Measurements from ENCODE around the gene RTP5.
"Not testable (repeated sequence)": the region's sequence is repeated elsewhere in the genome, so short reads cannot be mapped to it uniquely, and the experiment has no call there.

Gene RTP5

DNA sequence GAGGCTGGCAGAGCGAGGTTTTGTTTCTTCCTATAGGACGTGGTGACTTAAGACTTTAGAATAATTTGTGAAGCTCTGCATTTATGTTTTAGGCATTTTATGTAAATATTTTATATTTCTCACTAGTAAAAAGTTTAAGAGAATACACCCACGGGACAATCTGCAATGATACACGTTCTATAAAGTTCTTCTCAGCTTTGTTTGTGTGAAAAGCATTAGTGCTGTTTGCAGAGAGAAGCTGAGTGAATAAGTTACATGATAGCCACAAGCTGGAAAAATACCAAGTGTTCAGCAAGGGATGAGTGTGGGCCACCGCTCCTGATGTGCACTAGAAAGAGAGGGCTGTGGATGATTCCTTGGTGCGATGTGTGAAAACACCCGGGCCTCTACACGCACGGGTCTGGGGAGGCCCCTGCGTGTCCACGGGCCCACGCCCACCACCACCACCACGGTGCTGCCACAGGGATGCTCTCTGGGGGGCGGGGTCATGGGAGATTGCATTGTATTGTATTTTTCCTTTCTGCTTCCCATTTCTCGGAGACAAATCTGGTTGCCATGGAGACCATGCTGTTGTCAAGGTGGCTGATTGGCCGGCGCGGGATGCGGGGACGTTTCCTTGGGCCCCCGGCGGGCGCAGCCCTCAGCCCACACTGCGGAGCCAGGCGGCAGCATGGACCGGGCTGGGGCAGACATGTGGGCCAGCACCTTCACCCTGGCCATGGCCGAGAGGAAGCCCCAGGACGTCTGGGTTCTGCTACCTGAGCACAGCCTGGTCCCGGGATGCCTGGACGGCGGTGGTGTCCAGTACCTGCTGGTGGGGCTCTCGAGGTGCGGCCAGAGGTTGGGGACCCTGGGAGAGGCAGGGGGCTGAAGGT is at the start of gene RTP5:
Gene RTP5 (plus strand): TSS at position 643 of the 875 bp plus-strand sequence. CDS start 28 bp downstream, at position 671.
- no peak for DNase-seq

DNA sequence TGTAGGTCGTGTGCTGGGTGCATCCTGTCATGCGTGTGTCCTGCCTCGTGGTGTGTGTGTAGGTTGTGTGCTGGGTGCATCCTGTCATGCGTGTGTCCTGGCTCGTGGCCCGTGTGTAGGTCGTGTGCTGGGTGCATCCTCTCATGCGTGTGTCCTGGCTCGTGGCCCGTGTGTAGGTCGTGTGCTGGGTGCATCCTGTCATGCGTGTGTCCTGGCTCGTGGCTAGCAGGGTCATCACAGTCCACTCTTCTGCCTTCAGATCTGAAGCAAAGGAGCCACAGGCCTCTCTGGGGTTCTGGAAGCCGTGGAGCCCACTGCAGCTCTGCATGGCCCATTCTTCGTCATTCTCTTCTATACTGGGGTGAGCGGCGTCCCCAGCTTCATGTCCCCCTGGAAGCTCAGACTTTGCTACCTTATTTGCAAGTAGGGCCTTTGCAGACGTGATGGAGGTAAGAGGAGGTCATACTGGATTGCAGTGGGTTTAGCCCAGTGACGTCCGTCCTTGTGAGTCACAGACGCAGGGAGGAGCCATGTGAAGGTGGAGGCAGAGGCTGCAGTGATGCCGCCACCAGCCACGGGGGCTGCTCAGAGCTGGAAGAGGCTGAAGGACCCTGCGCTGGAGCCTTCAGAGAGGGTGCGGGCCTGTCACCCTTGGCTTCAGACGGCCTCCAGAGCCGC is 49.4 kb upstream of the RTP5 start:
- DNase-seq, result not testable (repeated sequence)

DNA sequence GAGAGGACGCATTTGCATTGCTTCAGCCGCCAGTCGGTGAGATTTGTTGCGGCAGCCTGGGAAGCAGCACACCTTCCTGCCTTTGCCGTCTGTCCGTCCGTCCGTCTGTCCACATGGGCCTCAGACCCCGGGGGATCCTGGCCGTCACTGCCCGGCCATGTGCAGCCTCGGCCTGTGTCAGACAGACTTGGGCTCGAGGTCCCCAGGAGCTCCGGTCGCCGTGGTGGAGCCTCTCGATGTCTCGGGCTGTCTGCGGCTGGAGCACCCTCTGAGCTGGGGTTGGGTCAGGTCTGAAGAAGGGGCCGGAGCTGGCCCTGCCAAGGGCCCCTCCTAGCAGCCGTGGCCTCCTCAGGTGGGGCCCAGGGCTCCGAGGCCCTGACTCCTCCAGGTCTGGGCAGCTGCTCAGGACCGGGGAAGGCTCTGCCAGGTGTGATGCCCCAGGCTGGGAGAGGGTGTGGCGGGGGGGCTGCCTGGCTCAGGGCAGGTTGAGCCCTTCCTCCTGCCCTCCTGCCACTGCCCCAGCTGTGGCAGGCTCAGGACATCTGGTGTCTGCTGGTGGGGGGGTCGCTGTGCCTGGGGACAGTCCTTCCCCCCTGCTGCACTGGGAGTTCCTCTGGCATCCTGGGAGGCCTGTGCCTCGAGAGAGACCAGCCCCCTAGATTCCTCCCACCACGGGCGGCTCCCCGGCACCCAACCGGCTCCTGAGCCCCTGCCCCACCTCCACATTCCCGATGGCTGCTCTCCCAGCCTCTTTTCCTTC is 48.7 kb upstream of the RTP5 start:
- DNase-seq, result no peak

DNA sequence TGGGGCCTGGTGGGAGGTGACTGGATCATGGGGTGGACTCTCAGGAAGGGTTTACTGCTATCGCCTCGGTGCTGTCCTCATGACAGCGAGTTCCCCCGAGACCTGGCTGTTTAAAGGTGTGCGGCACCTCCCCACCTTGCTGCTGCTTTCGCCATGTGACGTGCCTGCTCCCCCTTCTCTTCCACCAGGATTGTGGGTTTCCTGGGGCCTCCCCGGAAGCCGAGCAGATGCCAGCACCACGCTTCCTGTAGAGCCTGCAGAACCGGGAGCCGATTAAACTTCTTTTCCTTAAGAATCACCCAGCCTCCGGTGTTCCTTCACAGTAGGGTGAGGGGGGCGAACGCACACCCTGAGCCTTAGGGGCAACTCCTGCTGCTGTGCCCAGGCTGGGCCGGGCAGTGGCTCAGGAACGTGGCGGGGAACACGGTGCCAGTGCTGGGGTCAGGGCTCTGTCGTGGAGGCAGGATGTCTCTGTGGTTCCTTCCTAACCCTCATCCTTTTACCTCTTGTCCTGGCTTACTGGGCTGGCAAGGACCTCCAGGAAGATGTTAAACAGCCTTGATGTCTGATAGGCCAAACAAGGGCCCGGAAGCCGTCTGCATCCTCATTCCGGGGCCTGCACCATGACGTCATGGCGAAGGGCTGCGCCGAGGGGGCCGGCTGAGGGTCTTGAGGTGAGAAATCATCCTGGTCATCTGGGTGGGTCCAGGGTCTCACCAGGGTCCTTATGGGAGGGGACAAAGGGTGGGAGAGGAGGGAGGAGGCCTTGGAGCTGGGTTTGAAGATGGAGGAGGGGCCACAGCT is 47.9 kb upstream of the RTP5 start:
- DNase-seq, result no peak

DNA sequence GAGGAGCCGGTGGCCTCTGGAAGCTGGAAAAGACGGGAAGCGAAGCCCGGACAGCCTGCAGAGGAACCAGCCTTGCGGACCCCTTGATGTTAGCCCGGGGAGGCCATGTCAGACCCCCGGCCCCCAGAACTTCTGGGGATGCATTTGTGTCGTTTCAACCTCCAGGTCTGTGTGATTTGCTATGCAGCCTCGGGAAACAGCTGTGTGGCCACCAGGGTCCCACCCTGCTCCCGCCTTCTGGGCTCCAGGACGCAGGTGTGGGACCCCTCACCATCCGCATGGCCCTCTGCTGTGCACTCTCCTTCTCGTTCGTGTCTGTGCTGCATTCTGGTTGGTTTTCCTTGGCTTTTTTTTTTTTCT is 47.3 kb upstream of the RTP5 start:
- DNase-seq, result no peak

DNA sequence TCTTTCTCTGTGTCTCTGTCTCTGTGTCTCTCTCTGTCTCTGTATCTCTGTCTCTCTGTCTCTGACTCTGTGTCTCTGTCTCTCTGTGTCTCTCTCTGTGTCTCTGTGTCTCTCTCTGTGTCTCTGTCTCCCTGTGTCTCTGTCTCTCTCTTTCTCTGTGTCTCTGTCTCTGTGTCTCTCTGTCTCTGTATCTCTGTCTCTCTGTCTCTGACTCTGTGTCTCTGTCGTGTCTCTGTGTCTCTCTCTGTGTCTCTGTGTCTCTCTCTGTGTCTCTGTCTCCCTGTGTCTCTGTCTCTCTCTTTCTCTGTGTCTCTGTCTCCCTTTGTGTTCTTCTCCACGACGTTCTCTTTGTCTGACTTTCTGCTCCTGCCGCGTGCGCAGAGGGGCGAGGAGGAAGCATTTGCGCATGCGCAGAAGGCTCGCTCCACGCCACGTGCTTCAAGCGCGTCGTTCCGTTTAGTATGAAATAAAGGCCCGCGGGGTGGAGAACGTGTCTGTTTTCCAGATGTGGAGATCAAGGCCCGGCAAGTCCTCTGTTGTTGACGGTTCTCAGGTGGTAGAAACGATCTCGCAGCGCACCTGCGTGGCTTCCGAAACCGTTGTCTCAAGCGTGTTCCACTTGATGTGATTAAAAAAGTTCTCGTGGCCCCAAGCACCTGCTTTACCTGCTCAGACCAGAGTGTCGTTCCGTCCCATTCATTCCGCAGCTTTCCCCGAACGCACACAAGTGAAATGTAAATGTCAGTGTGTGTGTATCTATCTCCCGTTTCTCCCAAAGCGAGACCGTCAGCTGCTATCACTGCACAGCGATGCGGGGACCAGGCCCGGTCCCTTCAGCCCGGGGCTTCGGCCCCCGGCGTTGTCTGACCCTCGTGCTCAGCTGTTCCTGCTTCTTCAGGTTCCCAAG is 45.7 kb upstream of the RTP5 start:
- DNase-seq, result not testable (repeated sequence)

DNA sequence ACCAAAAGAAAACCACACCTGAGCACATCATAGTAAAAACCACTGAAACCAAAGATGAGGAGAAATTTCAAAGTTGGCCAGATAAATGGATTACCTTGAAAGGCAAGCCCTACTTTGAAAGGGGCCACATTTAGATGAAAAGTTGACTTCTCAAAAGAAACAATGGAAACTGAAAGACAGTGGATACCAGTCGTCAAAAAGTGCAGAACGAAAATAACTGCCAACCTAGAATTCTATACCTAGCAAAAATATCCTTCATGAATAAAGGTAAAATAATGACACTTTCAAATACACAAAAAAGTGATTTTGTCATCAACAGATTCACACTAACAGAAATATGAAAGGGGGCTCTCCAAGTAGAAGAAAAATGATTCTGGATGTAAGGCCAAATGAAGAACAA is 42.1 kb upstream of the RTP5 start:
- DNase-seq, result no peak

DNA sequence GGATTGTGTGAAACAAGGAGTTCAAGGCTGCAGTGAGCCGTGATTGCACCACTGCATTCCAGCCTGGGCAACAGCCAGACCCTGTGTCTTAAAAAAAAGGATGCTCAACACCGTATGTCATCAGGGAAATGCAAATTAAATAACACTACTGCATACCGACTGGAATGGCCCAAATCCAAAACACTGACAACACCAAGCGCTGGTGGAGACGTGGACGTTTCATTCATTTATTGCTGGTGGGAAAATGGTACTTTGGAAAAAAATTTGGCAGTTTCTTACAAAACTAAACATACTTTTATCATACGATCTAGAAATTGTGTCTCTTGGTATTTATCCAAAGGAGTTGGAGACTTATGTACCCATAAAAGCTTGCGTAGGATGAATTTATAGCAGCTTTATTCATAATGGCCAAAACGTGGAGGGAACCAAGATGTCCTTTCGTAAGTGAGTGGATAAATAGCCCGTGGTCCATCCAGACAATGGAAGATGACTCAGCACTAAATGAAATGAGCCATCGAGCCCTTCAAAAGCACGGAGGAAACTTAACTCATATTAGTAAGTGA is 36.3 kb upstream of the RTP5 start:
- DNase-seq, result no peak

DNA sequence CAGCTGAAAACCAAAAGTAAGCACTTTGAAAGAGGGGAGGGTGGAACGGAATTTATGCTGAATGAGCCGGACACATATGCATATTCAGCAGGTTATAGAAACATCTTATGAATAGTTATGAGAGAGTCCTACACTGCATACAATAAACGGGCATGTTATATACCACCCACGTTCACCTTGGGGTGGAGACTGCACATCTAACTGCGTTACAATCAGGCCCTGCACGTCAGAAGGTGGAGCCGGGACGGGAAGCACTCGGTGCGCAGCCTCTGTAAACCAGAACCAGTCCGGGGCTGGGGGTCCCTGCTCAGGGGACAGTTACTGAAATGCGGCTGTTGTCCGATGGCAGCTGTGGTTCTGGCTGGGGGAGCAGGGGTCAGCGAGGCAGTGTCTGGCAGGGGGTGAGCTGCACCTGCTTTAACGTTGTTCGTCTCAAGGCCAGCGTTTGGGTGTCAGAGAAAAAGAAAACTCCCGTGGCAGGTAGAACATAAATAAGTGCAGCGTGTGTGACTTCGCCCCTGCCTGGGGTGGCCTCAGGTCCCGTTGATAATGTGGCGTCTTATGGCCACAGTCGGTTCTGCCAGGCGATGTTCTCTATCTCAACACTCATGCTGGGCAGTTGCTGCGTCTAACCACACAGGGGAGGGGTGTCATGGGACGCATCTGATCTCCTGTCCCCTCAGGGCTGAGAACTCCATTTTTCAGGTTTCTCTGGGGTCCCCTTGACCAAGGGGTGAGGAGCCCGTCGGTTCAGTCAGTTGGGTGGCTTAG is 35.6 kb upstream of the RTP5 start:
- not testable (repeated sequence) for DNase-seq

DNA sequence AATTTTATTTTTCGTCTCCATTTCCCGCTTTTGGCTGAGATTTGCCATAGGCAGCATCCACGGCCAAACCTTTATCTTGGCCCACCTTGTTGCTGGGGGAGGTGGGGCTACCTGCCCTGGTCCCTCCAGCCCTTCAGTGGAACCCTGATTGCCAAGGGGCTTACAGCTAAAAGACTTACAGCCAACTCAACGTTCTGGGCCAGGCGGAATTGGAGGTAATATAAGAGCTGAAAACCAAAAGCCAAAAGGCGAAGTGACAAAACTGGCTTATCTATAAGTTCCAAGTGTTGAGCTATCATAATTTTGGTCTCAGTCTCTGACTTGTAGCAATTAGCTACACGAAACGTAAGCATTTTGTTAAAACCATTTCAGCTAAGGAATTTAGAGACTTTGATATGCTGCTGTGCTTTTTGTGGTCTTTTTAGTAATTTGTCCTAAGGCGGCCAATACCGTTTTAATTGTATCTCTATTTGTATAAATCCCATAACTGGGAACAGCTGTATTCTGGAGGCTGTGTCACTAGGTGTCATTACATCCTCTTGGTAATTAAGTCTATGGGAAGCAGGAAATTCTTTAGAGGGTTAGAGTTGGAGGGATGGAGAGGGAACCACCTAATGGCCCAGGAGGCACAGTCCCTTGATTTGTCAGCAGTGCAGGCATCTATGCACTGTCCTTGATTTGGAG is 34.9 kb upstream of the RTP5 start:
- DNase-seq, result no peak

DNA sequence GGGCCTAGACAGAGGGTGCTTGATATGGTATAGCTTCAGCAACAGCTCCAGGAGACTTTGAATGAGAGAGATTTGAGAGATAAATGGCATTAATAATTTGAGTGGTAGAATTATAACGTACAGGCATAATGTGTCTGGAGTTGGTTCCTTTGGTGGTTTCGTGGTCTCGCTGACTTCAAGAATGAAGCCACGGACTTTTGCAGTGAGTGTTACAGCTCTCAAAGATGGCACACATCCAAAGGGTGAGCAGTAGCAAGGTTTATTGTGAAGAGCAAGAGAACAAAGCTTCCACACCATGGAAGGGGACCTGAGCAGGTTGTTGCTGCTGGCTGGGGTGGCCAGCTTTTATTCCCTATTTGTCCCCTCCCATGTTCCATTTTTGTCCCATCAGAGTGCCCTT is 33.9 kb upstream of the RTP5 start:
- no peak for DNase-seq

DNA sequence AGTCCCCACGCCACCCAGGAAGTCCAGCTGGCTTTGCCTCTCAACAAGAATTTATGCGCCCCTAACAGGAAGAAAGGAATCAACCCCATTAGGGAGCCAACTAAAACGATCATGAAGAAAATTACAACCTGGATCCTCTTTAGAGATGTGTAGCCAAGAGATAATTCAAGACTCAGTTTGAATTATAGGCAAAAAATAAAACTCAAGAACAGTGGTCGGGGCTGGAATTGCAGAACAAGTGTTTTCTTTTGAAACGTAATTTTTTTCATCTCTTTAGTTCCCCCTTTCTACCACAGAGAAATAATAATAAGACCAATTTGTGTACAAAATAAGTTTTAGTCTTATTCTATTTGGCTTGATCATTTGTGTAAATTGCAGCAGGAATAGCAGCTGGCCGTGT is 33.2 kb upstream of the RTP5 start:
- DNase-seq, result no peak

DNA sequence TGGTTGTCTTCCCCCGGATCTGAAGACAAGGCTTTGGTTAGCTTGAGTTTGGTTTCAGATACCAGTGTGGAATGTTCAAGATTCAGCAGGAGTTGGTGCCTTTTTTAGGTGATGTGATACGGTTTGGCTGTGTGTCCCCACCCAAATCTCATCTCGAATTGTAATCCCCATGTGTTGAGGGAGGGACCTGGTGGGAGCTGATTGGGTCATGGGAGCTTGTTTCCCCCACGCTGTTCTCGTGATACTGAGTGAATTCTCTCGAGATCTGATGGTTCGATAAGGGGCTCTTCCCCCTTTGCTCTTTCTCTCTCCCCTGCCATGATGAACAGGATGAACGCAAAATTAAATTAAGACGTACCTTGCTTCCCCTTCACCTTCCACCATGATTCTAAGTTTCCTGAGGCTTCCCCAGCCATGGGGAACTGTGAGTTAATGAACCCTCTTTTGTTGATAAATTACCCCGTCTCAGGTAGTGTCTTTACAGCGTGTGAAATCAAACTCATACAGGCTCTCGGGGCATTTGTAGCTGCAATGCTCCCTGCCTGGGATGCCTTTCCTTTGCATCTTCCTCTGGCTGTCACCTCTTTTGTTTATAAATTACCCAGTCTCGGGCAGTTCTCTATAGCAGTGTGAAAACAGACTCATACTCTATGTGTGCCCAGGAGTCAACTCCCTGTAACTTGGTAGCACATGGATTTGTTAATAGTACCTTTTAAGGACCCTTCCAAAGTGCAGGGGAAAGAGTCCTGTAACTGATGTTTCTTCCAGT is 32.1 kb upstream of the RTP5 start:
- no peak for DNase-seq

DNA sequence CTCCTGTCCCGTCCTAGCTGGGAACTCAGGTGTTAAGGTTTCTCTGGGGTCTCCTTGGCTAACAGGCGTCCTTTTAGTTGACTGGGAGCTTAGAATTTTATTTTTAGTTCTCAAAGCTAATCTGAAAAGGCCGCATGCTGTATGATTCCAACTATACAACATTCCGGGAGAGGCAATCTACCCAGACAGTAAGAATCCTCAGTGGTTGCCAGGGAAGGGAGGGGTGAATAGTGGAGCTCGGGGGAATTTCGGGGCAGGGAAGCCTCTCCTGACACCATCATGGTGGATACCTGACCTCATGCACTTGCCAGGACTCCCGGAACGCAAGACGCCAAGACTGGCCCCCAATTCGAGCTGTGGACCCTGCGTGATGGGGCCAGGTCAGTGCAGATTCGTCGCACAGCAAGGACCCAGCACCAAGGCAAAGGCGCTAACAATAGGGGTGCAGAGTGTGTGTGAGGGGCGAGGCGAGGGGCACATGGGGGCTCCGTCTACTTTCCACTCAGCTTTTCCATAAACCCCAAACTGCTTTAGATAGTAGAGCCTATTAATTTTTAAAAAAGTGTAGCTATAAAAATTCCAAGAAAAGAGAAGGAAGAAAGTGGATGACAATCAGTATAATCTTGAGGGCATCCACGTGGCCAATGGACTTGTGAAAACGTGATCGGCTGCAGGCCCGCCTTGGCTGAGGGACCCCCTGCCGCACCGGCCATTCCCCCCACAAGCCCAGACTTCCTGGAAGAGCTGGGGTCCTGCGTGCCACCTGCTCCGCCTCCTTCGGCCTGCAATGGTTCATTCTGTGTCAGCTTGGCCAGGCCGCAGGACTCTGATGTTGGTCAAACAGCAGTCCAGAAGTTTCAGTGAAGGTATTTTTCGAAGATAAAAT is 28.1 kb upstream of the RTP5 start:
- no peak for DNase-seq

DNA sequence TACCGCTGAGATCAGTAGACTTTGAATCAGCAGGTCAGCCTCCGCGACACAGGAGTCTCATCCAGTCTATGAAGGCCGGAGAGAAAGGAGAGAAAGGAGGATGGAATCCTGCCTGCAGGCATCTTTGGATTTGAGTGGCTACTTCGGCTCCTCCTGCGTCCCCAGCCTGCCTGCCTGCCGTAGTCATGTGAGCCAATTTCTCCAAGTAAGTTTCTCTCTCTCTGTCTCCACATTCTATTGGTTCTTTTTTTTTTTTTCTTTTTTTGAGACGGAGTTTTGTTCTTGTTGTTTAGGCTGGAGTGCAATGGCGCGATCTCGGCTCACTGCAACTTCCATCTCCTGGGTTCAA is 27.5 kb upstream of the RTP5 start:
- no peak for DNase-seq

DNA sequence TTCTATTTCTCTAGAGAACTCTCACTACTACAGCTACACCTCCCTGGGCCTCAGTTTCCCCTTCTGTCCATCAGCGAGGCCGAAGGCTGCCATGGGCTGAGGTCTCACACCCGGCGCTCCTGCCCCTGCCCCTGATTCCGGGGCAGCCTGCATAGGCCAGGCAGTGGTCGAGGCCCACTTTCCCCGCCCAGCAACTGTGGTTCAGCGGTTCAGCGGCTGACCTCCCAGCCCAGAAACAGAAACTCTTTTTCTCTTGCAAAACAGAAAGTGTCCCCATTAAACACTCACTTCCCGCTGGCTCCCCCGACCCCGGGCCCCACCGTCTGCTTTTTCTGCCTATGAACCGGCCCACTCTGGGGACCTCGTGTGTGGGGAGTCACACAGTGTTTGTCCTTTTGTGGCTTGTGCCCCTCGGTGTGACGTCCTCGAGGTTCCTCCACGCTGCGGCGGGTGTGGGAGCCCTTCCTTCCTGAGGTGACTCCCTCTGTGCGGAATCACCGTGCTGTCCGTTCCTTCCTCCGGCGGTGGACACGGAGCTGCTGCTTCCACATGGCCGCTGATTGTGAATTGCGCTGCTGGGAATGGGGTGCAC is 26.8 kb upstream of the RTP5 start:
- DNase-seq, result peak; percentile 62

DNA sequence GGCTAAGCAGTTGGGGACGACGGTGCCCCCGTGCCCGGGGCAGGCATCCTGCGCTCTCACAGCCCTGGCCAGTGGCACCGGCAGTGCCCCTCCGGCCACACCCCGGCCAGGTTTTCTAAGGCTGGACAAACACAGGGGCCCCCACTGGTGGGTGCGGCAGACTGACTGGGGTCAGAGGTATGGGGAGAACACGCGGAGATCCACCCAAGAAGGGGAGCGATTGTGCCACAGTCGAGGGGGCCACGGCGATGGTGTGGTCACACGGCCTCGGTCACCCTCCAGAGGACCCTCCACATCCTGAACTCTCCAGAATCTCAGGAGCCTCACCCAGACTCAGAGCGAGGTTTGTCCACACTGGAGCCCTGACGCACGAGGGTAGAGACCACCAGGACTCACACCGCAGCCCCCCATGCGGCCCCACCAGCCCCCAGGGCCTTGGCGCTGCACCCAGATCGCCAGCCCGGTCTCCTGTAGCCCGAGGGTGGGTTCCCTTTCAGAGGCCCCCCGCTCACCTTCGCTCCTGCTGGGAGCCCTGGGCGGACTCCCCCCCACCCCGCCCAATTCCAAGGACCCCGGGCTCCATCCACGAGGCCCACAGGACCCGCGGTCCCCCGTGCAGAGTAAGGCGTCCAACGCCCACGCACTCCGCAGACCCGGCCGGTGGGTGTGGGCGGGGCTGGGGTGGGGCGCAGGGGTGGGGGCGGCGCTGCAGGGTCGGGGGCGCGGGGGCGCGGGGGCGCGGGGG is 26.0 kb upstream of the RTP5 start:
- DNase-seq, result no peak

All from CD4-positive, alpha-beta T cell treated with Interleukin-21 for 1 hour (primary cell).